ENCODE measurements around the gene DYNLT4. TPM values are rescaled to one million over a fixed set of nuclear protein-coding genes. Genes with fewer than 3 reads are reported as not detected.

The DYNLT4 gene
- total and polyA plus RNA-seq, 2 of the 8 experiments (the other 6 are each of a cell fraction or from before 2014, with no cell fraction given) = 0.29 TPM; not detected in 1

DNA sequence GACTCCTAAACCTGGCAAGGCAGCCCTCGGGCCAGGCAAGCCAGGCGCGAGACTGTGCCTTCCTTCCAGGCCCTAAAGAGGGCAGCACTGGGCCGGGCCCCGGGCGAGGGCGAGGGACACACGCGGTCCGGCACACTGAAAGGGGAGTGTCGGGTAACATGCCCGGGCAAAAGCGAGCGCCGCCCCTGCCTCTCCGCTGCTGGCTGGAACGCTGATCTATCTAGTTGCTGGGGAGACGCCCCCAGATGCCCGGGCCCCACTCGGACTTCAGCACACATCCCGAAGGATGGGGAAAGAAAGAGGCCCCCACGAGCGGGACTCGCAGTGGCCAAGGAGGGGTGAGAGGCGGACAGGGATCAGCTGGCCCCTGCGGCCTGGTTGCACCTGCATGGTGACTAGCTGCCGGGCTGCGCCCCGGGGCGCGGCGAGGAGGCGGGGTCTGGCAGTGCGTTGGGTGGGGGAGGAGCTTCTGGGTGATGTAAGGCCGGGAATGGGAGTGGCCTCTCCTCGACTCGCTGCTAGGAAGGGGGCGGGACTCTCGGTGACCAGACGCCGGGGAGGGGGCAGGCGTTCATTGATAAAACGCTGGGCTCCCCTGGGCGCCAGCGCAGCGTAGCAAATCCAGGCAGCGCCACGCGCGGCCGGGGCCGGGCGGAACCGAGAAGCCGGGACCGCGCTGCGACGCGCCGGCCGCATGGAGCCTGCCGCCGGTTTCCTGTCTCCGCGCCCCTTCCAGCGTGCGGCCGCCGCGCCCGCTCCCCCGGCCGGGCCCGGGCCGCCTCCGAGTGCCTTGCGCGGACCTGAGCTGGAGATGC, 7.2 kb downstream of the DYNLT4 start, which contains the start of gene PLK3 (continued):
- TF ChIP-seq BCL11A (IDR thresholded peaks at IDR 0.05; ENCODE audit: low read depth in 2 of 2, low read length in 2 of 2) = no peak
- TF ChIP-seq RAD21 (IDR thresholded peaks at IDR 0.05 in 1 of 2, conservative IDR thresholded peaks at IDR 0.05 in 1 of 2; ENCODE audit: low read depth in 2 of 2, low read length in 2 of 2) = peak; percentile 71 to 79
- TF ChIP-seq, protein P1, sequence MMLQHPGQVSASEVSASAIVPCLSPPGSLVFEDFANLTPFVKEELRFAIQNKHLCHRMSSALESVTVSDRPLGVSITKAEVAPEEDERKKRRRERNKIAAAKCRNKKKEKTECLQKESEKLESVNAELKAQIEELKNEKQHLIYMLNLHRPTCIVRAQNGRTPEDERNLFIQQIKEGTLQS (IDR thresholded peaks at IDR 0.05; ENCODE audit: insufficient read depth, low read depth, low read length) = no peak
- no peak for TF ChIP-seq ZNF274 (IDR thresholded peaks at IDR 0.05; ENCODE audit: borderline replicate concordance, extremely low read depth, low read length)
- TF ChIP-seq JUND (IDR thresholded peaks at IDR 0.05; ENCODE audit: low read length) = no peak
- TF ChIP-seq CBX8 (IDR thresholded peaks at IDR 0.05; ENCODE audit: borderline replicate concordance, low read depth, low read length) = no peak
- peak; percentile 65; the same call in 1 of the 2 replicates for TF ChIP-seq YY1 (IDR thresholded peaks at IDR 0.05; ENCODE audit: low read depth, low read length)
- 0 out of 2 replicates have a peak, but pooled peaks have one; percentile 7 for TF ChIP-seq SRF (IDR thresholded peaks at IDR 0.05; ENCODE audit: low read depth, low read length)
- TF ChIP-seq SUZ12 (IDR thresholded peaks at IDR 0.05; ENCODE audit: low read length) = no peak
- TF ChIP-seq CHD1 (IDR thresholded peaks at IDR 0.05; ENCODE audit: low read depth, low read length) = no peak
- TF ChIP-seq SIN3A (conservative IDR thresholded peaks at IDR 0.05 in 1 of 2, IDR thresholded peaks at IDR 0.05 in 1 of 2; ENCODE audit: low read depth in 1 of 2, low read length in 2 of 2) = peak; percentile 38 to 89; a peak in 1 of 4 replicates
- no peak; a peak in 1 of 4 replicates for TF ChIP-seq HDAC2 (IDR thresholded peaks at IDR 0.05; ENCODE audit: borderline replicate concordance in 1 of 2, low read depth in 2 of 2, low read length in 2 of 2)
- TF ChIP-seq, protein P2, sequence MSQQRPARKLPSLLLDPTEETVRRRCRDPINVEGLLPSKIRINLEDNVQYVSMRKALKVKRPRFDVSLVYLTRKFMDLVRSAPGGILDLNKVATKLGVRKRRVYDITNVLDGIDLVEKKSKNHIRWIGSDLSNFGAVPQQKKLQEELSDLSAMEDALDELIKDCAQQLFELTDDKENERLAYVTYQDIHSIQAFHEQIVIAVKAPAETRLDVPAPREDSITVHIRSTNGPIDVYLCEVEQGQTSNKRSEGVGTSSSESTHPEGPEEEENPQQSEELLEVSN (IDR thresholded peaks at IDR 0.05) = peak; percentile 88
- peak; percentile 60 for TF ChIP-seq CREB1 (IDR thresholded peaks at IDR 0.05)
- TF ChIP-seq, protein P3, sequence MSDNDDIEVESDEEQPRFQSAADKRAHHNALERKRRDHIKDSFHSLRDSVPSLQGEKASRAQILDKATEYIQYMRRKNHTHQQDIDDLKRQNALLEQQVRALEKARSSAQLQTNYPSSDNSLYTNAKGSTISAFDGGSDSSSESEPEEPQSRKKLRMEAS (IDR thresholded peaks at IDR 0.05) = peak; percentile 98
- peak; percentile 97 for TF ChIP-seq PHF8 (conservative IDR thresholded peaks at IDR 0.05; ENCODE audit: low read depth, low read length)
- 0 out of 2 replicates have a peak, but pooled peaks have one; percentile 57 for TF ChIP-seq GTF2F1 (IDR thresholded peaks at IDR 0.05; ENCODE audit: borderline replicate concordance, low read depth, low read length)
- no peak for TF ChIP-seq KDM1A (IDR thresholded peaks at IDR 0.05; ENCODE audit: borderline replicate concordance, low read length)
- TF ChIP-seq SP4 (IDR thresholded peaks at IDR 0.05; ENCODE audit: low read length) = peak; percentile 78; the same call in 1 of the 2 replicates
- no peak for TF ChIP-seq EZH2 (IDR thresholded peaks at IDR 0.05; ENCODE audit: low read depth, low read length, severe bottlenecking)
